ENCODE measurements around the gene CD84. TPM values are rescaled to one million over a fixed set of nuclear protein-coding genes. Genes with fewer than 3 reads are reported as not detected.

Gene CD84
- total RNA-seq, 3 donors from 2014 or later (not counting 1 experiment from before 2014, with no cell fraction given) = 11.1 to 56.7 (median 12.9) TPM

DNA sequence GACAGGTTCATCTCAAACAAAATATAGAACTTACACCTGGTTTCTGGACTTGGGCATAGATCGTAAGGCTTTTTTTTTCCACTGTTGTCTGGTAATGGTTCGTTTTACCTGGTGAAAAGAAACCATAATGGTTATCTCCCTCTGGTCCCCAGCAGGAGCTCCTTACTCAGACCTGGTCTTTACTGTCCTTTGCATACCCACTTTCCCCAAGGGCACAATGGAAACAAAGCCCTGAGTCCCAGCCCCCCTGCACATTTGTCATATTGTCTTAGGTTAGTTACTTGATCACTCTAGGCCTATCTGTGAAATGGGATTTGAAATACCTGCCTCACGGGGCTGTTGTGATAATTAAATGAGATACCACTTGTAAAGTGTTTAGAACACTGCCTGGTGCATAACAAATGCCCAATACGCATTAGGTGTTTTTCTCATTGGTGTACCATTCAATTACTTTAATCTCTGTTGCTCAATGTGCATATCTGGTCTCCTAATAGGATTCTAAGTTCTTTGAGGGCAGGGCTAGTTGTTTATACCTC, 40.5 kb upstream of the CD84 start:
- no peak overlapping the region for H3K4me3 Mint-ChIP-seq

DNA sequence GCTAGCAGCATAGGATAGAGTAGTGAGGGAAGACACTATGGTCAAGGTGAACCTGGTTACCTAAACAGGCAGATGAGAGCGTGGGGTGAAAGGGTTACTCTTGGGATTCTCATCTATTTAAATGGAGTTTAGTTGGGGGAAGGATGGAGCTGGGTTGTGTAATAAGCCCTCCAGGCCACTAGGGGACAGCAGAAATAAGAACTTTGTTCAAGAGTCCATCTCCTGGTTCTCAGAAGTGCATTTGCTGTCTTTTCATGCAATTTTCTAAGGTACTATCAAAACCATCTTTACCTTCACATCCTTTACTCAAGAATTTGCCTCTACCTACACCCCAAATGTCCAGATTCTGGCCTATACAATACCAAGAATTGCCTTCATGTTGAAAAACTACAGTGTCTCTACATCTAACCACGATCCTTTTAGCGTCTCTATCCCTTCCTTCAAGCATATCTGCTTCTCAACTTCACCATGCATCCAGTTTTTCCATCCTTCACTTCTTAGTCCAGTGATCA, 39.5 kb upstream of the CD84 start:
- Mint-ChIP-seq H3K4me1 (peaks cover 8 to 16% of the 10 kb centered on the region in 2 donors), H3K4me3 (no peak overlapping the region), H3K9me3 (no peaks in the 10 kb centered on the region), H3K27me3 (ENCODE audit: low read depth in 2 of 2) (peaks cover 2 to 5% of the 10 kb centered on the region in 2 donors), H3K27ac (no peak overlapping the region), H3K36me3 (no peaks in the 10 kb centered on the region)
- DNase-seq (peak in 1 of 2 donors; percentile 76), ATAC-seq (peak; percentile 72 to 94 (median 82))
- H3K4me3 ChIP-seq (ENCODE audit: low read length) = no peak overlapping the region
- intact Hi-C loops (cut with micrococcal nuclease) = loop anchor here (2.0 kb wide), 1 partner anchor 56 kb away; no protein-coding TSS in a partner anchor
- H3K4me1 ChIP-seq (ENCODE audit: control insufficient read depth, insufficient read depth, low read length) = peaks cover 9% of the 10 kb centered on the region
- TF ChIP-seq, protein P1, sequence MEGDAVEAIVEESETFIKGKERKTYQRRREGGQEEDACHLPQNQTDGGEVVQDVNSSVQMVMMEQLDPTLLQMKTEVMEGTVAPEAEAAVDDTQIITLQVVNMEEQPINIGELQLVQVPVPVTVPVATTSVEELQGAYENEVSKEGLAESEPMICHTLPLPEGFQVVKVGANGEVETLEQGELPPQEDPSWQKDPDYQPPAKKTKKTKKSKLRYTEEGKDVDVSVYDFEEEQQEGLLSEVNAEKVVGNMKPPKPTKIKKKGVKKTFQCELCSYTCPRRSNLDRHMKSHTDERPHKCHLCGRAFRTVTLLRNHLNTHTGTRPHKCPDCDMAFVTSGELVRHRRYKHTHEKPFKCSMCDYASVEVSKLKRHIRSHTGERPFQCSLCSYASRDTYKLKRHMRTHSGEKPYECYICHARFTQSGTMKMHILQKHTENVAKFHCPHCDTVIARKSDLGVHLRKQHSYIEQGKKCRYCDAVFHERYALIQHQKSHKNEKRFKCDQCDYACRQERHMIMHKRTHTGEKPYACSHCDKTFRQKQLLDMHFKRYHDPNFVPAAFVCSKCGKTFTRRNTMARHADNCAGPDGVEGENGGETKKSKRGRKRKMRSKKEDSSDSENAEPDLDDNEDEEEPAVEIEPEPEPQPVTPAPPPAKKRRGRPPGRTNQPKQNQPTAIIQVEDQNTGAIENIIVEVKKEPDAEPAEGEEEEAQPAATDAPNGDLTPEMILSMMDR (IDR thresholded peaks at IDR 0.05) = peak; percentile 84
- no peaks in the 10 kb centered on the region for H3K27me3 ChIP-seq (ENCODE audit: control insufficient read depth, insufficient read depth, low read length)
- no peak overlapping the region for H3K27ac ChIP-seq (ENCODE audit: low read length)
- 88% methylated on average over 3 of the region's 3 CpGs for WGBS (ENCODE audit: insufficient coverage)
- H3K9me3 ChIP-seq (ENCODE audit: control insufficient read depth, insufficient read depth, low read length) = no peaks in the 10 kb centered on the region
- no peaks in the 10 kb centered on the region for H3K36me3 ChIP-seq (ENCODE audit: control insufficient read depth, insufficient read depth, low read length)

More for the DNA sequence above, 40.5 kb upstream of the CD84 start:
- 93% methylated on average over 4 of the region's 4 CpGs for WGBS (ENCODE audit: insufficient coverage)
- intact Hi-C loops (cut with micrococcal nuclease) = loop anchor here (2.0 kb wide), 1 partner anchor 55 kb away; no protein-coding TSS in a partner anchor
- H3K4me3 ChIP-seq (ENCODE audit: low read length) = no peak overlapping the region
- H3K4me1 ChIP-seq (ENCODE audit: control insufficient read depth, insufficient read depth, low read length) = peaks cover 10% of the 10 kb centered on the region
- peaks cover 17 to 22% of the 10 kb centered on the region in 2 donors for H3K4me1 Mint-ChIP-seq
- H3K9me3 ChIP-seq (ENCODE audit: control insufficient read depth, insufficient read depth, low read length) = no peaks in the 10 kb centered on the region
- H3K27me3 ChIP-seq (ENCODE audit: control insufficient read depth, insufficient read depth, low read length) = no peaks in the 10 kb centered on the region
- H3K27ac Mint-ChIP-seq = no peak overlapping the region
- TF ChIP-seq, protein P1 (IDR thresholded peaks at IDR 0.05) = no peak
- no peaks in the 10 kb centered on the region for H3K36me3 Mint-ChIP-seq
- H3K27me3 Mint-ChIP-seq (ENCODE audit: low read depth in 2 of 2) = peaks cover 0 to 6% of the 10 kb centered on the region in 2 donors
- no peak overlapping the region for H3K27ac ChIP-seq (ENCODE audit: low read length)
- ATAC-seq (no peak), DNase-seq (no peak)
- no peaks in the 10 kb centered on the region for H3K36me3 ChIP-seq (ENCODE audit: control insufficient read depth, insufficient read depth, low read length)
- no peaks in the 10 kb centered on the region for H3K9me3 Mint-ChIP-seq

DNA sequence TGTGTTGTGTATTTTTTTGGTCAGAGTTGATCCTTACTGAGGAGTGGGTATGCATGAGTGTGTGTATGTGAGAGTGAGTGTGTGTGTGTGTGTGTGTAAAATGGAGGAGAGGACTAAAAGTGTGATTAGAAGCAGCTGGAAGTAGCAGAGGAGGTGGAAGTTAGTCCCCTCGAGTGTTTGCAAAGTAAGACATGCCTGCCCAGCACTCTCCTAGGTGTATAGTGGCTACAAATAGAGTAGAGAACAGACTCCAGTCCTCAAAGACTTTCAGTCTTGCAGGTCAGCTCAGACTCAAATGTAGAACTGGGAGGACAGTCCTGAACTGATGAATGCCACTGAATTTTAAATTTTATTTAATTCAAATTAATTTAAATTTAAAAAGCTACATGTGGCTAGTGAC, 39.0 kb upstream of the CD84 start:
- Histone ChIP-seq H3K27me3 (ENCODE audit: control insufficient read depth, insufficient read depth, low read length) (no peaks in the 10 kb centered on the region), H3K4me3 (ENCODE audit: low read length) (no peak overlapping the region), H3K27ac (ENCODE audit: low read length) (no peak overlapping the region), H3K4me1 (ENCODE audit: control insufficient read depth, insufficient read depth, low read length) (peaks cover 6% of the 10 kb centered on the region), H3K36me3 (ENCODE audit: control insufficient read depth, insufficient read depth, low read length) (no peaks in the 10 kb centered on the region), H3K9me3 (ENCODE audit: control insufficient read depth, insufficient read depth, low read length) (no peaks in the 10 kb centered on the region)
- no peak overlapping the region for H3K27ac Mint-ChIP-seq
- WGBS (ENCODE audit: insufficient coverage) = 67% methylated on average over 1 of the region's 1 CpG
- H3K36me3 Mint-ChIP-seq = no peaks in the 10 kb centered on the region
- DNase-seq = no peak
- no peaks in the 10 kb centered on the region for H3K9me3 Mint-ChIP-seq
- H3K4me1 Mint-ChIP-seq = peaks cover 7 to 13% of the 10 kb centered on the region in 2 donors
- intact Hi-C loops (cut with micrococcal nuclease) = loop anchor here (2.0 kb wide), 1 partner anchor 56 kb away; no protein-coding TSS in a partner anchor
- peaks cover 7% of the 10 kb centered on the region in 2 donors for H3K27me3 Mint-ChIP-seq (ENCODE audit: low read depth in 2 of 2)
- no peak for ATAC-seq
- no peak overlapping the region for H3K4me3 Mint-ChIP-seq
- TF ChIP-seq, protein P1 (IDR thresholded peaks at IDR 0.05) = no peak

All from natural killer cell (primary cell).